NCI-H2196 (cell line): ENCODE results near the gene CHI3L1.
A peak's percentile ranks its signal among the peaks of the same experiment; 100 is the strongest.

Experiments
- DNase-seq: peaks from one replicate; lab custom pipeline; 2025; ENCODE audit not compliant: unreplicated experiment; lab: John Stamatoyannopoulos, UW

The CHI3L1 gene

DNA sequence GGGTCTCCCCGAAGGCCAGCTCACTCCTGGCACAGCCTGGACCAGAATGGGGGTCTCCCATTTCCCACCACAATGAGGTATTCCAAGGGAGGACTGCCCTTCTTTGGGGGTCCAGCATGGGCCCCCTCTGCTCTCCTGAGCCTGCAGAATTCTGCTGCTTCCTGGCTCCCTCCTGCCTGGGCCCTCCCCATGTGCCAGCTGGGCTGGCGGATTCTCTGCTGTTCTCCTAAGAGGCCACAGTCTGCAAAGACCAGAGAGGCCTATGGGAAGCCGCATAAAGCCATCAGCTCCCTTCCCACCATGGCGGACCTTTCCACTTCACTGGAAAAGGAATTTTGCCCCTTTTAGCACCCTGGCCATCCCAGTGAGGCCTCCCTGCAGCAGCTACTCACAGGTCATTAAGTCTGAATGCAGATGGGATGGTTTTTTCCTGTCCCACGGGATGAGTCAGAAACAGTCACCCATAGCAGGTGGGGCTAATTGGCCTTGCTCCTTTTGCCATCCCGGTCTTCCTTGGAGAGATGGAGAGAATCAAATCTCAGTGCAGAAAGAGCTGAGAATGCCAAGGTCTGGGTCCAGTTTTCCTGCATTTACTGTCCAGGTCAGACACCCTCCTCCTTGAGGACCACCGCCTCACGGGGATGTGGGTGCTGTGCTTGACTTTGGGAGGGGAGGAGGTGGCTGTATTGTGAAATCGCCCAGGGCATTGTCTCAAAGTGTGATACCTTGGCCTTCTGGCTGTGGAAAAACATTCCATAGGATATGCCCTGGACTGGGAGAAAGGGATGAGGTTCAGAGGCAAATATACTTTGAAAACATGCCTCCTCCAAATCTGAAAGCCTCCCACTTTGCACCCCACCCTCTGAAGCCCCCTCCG, 34.1 kb downstream of the CHI3L1 start:
- DNase-seq = no peak

DNA sequence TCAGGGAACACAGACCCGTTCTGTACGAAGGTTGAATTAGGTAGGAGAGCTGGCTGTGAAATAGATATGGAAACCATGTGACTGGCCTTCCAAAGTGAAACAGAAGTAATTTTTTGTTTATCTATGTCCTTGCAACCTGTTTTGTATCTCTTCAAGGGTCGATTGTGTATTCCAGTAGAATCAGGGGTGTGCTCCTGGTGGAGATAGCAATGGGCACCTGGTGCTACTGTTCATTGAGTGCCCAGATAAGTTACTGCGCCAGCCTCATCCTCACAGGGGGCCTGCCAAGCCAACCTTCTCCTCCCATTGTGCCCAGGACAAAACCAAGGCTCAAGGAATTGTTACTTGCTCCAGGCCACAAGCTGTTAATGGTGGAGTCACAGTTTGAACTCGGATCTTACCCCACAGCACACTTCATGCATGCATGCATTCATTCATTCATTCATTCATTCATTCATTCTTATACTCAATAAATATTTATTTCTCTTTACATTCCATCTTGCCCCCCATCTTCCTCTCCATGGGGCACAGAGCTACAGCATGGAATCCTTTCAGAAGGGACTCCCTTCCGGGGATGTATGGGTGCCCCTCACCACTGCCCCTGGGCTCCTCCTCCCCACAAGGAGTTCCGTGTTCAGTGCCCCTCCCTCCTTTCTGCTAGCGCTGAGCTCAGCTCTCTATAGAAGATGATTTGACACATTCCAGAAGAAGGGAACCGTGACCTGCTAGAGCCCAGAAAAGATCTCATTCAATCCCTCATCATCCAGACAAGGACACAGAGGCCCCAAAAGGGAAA, 34.9 kb downstream of the CHI3L1 start:
- no peak for DNase-seq

DNA sequence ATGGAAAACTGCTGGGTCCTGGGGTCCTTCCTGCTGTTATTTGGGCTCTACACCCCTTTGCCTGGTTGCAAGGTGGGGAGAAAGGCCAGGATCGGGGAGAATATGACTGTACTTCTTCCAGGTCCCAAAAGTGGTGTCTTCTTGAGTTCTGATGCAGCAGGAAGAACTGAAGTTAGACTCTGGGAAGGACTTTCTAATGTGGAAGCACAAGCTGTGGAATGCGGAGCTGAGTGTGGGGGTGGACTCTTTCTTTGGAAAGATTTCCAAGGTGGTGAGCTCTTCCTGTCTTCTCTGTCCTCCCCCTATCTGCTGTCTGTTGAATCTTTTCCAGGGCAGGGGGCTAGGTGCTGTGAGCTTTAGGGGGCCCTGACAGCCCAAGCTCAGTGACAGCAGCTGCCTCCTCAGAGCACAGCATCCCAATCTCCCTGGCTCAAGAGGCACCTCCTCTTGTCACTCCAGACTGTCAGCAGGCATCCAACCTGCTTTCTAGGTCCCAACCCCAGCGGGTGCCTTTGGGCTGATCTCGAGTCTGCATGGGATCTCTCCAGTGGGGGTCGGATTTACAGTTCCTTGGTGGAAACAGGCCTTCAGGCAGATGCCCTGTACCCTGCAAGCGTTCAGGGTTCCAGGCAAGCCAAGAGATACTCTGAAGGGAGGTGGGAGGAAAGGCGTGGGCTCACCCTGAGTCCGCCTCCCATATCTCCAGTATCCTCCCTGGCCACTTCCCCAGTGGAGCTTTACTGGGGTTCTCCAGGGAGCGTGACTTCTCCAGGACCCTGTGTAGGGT, 35.8 kb downstream of the CHI3L1 start:
- no peak for DNase-seq

DNA sequence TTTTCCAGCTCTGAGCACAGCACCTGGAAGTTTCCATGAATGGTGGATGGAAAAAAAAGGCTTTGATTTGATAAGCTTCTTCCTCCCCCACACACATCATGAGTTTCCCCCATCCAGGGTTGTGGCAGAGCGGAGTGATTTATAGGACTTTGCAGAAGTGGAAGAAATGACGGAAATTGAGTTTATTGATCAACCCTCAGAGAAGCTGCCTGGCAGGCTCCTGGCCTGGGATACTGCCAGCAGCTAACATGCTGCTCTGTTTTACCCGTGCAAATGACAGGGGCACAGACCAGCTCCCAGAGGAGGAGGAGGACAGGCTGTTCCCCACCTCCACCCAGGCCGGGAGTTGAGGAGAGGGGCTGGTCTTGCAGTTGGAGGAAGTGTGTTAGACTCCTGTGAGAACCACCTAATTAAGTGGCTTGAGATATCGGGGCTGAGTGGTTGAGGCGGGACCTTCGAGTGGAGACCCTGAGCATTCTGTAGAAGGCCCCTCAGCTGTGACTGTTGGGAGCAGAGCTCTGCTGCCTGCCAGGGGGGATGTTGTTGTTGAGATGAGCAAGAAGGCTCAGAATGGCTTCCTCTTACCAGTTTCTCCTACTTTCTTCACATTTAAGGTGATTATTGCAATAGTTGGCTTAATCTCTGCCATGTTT, 37.2 kb downstream of the CHI3L1 start:
- DNase-seq = no peak

DNA sequence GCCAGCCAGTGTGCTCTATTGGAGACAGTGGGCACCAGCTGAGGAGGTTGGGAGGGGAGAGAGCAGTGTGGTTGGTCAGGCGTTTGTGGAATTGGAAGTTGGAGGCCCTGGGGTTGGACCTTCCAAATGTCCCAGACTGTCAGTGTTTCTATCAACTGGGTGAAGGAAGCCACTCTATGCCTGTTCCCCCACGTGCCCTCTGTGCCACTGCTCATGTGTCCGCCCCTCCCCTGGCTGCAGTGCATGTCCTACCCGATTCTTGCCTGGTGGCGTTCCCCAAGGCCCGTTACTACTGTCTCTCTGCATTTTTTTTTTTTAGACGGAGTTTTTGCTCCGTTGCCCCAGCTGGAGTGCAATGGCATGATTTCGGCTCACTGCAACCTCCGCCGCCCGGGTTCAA, 37.9 kb downstream of the CHI3L1 start:
- DNase-seq = no peak

DNA sequence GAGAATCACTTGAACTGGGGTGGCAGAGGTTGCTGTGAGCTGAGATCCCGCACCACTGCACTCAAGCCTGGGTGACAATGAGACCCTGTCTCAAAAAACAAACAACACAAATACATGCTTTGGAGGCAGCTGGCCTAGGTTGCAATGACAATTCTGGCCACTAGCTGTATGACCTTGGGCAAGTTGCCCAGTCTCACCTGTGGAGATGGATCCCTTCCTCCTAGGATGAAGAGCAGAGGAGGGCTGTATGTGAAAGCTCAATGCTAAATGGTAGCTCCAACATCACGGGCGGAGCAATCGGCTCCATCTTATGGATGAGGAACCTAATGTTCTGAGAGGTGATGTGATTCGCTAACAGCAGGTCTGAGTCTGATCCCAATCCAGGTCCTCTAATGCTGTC, 38.4 kb downstream of the CHI3L1 start:
- peak; percentile 57 for DNase-seq

DNA sequence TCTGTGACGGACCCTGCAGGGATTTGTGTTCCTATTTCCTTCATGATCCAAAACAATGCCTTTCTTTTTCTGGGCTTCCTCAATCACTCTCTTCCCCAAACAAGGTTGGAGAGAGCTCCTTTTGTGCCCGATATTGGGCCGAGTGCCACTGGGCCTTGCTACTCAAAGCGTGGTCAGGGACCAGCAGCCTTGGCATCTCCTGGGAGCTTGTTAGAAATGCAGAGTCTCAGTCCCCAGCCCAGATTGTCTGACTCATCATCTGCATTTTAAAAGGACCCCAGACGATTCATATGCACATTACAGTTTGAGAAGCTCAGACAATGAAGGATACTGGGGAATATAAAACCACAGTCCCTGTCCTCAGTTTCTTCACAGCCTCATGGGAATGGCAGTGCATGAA, 39.1 kb downstream of the CHI3L1 start:
- no peak for DNase-seq

DNA sequence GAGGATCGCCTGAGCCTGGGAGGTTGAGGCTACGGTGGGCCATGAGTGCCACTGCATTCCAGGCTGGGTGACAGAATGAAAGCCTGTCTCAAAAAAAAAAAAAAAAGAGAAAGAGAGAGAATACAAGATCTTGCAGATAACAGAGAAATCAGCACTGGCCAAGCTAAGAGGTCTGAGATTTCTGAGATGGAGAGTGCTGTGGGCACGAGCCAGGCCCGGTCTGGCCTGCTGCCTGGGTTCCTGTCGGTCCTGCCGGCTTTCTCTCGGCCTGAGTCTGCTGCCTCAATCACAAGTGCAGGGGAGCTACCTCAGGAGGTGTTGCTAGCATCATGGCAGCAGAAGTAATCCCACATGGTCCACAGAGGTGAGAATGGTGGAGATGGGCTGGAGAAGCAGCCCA, 40.0 kb downstream of the CHI3L1 start:
- DNase-seq = no peak

DNA sequence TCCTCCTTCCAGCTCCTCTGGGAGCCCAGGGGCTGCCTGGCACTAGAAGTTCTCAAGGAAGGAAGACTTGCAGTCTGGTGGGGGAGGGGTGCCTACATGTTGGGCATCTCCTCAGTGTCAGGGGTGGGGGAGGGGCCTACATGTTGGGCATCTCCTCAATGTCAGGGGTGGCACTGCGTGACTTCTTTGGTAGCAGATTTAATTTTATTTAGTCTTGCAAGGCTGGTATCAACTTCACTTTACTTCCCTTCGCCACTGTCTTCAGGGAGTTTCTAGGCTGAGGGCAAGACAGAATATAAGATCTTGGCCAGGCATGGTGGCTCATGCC, 40.5 kb downstream of the CHI3L1 start:
- DNase-seq = no peak

DNA sequence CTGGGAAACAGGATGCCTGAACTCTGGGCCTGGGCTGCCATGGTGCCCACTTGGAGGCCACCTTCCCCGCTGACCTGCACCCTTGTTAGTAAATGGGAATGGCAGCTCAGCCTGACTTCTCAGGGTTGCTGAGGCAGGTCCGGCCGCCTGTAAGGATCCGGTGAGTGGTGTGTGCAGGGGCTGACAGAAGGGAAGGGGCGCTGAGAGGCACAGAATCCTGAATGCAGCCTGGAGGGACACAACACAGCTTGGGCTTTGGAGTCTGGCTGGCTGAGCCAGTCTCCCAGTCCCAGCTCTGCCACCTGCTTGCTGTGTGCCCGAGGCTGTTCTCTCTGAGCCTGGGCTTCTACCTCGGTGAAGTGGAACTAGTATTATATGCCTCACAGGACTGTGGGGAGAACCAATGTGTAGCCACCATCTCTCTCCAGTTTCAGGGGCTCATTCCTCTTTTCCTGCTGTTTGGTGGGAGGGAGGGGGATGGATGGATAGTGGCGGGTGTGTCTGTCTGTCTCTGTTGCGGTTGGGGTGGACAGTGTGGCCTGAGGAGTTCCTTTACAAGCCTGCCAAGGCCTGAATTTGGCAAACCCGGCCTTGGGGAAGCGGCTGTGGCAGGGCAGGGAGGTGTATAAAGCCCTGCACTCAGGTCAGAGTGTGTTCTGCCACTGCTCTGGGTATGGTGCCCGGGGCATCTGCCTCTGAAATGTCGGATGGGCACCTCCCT, 41.0 kb downstream of the CHI3L1 start:
- no peak for DNase-seq

DNA sequence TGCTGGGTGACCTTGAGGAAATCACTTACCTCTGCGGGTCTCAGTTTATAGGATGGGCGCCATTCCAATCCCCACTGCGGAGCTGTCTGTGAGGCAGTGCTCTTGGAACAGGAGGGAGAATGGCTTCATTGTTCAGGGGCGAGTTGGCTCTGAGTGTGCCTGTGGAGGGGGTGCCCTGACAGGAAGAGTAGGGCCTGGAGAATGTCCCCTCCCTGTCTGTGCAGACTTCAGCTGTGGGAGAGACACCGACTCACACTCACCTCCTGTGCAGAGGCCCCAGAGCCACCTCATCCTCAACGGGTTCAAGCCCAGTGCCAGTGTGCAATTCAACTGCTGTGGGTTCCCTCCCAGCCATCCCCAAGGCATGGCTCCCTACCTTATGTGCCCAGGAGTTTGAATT, 41.8 kb downstream of the CHI3L1 start:
- DNase-seq = no peak

DNA sequence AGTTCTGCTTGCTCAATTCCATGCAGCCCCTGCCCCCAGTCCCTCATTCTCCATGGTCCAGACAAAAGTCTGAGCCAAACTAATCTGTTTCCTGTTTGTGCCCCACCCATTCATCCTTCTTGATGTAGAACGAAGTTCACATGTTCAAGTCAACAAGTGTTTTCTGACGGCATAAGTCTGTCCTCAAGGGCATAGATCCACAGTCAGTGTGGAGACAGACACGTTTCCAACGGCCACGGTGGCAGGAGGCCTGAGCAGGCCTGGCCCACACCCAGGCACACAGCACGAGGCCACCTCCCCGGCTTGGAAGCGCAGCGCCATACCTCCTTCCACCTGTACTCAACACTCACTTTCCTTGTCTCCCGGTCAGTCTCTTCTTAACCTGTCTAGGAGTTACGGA, 42.9 kb downstream of the CHI3L1 start:
- no peak for DNase-seq

DNA sequence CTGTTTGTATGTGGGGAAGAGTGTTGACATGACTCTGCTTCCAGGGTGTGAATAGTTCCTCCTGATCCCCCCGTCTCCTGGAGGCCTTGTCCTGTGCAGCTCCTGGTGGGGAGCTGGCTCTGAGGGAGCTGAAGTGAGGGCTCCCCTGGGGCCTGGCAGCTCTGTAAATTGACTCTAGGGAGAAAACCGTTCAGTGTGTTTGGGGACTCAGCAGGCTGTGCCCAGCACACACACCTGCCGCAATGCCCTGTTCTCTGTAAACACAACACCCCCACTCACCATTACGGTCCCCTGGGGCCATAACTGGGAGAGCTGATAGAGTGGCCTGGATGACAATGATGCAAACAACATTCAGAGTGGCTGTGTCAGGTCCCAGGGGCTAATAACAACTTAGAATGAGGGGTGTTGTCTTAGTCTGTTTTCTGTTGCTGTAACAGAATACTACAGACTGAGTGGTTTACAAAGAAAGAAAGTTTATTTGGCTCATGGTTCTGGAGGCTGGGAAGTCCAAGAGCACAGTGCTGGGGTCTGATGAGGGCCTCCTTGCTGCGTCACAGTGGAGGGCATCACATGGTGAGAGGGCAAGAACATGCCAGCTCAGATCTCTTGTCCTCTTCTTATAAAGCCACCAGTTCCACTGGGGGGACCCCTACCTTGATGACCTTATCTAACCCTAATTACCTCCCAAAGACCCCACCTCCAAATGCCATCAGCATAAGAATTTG, 43.7 kb downstream of the CHI3L1 start:
- no peak for DNase-seq

DNA sequence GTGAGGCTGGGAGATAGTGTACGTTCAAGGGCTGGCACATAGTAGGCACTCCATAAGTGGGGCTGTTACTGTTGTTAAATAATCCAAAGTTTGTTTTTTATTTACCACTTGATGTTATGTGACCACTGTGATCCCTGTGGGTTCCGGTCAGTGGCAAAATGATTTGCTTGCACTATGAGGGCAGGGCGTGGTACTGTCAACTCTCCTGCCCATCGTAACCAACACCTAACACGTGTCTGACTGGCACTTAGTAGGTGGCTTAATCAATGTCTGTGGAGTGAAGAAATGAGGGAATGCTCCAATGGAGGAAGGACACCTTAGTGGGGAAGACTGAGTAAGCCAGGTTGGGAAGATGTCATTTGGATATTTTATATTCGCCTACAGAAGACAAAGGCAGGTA, 44.4 kb downstream of the CHI3L1 start:
- no peak for DNase-seq

DNA sequence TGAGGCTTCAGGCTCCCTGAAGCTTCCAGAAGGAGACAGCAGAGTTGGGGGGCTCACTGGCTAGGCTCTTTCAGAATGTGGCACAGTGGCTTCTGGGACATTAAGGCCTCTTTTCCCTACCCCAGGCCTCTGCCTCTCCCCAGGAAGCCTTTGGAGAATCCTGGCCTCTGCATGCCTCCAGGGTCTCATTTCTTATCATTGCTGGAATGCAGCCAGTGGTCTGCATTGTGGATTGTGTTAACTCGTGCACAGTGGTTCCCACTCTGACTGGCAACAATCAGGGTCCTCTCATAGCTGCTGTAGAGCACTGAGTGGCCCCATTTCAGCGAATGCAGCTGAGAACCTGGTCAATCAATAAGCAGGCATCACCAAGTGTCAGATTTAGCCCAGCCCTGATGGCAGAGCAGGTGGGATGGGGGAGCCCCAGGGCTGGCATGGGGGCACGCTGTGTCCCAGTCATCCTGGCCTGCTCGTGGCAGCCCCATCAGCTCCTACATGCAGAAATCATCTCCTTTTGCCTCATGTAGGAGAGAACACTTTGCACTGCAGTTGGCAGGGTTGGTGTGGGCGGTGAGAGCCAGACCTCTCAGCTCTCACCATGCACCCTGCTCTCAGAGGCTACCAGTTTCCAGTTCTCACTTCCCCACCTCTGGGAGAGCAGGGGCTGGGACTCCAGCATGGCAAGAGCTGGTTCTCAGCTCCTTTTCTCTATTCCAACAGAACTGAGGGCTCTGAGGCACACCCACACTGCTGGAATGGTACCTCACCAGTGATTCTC, 45.6 kb downstream of the CHI3L1 start:
- DNase-seq = no peak

DNA sequence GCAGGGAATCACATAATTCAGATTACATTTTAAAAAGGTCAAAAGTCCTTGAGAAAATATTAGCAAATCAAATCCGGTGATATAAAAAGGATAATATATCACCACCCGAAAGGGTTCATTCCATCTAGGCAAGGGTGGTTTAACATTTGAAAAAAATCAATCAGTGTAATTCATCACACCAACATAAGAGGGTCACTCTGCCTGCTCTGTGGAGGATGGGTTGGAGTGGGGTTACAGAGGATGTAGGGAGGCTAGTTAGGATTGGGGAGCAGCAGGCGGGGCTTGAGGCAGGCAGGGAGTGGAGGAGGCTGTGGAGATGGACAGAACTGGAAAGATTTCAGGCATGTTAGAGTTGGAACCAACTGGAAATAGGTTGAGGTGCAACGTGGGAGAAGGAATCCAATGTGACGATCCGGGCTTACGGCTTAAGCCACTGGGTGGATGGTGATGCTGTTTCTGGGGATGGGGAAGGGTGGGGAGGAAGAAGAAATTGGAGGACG, 46.5 kb downstream of the CHI3L1 start:
- no peak for DNase-seq

DNA sequence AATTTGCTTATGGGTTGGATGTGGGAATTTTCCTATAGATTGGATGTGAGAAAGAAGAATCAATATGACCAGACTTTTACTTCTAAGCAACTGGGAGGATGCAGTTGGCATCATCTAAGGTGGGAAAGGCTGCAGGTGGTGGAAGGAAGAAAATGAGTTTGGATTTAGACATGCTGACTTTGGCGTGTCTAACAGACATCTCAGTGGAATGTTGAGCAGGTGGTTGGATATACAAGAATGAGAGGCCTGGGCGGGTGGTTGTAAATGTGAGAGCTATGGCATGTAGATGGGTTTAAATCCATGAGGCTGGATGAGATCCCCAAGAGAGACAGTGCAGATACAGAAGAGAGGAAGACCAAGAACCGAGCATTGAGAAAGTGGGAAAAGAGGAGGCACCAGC, 48.4 kb downstream of the CHI3L1 start:
- DNase-seq = no peak

DNA sequence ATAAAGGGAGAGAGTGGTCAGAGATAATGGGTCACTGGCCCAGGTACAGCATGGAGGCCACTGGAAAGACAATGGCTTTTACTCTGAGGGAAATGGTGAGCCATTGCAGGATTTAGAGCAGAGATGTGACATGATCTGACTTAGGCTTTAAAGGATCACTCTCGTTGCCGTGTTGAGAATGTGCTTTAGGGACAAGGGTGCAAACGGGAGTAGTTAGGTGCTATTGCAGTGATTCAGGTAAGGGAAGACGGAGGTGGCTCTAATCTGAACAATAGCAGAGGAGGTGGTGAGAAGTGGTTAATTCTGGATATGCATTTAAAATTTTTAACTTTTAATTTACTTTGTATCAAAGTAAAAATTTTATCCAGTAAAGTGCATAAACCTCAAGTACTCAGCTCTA, 49.2 kb downstream of the CHI3L1 start:
- no peak for DNase-seq
